SK-N-SH (cell line): ENCODE measurements around the gene KISS1R. TPM values are rescaled to one million over a fixed set of nuclear protein-coding genes. Genes with fewer than 3 reads are reported as not detected.

Source experiments
- CTCF ChIA-PET: fragments of 300-600, 350-600 bp; formaldehyde crosslinking; extraction: SDS; loops from one replicate; lab custom pipeline; 2021; lab: Yijun Ruan, JAX
- POLR2A ChIA-PET: fragments of 350-600 bp; sonication (Branson Sonifier 250); formaldehyde crosslinking; extraction: SDS; loops from one replicate; lab custom pipeline; 2020; ENCODE audit warnings: antibody characterized with exemption, inconsistent platforms; lab: Yijun Ruan, JAX
- DNase-seq: peaks from one replicate; pipeline ENCODE4 v3.0.0; 2012
- H2AFZ ChIP-seq: fragments of 200-600 bp; sonication (generic); 2 replicates; pipeline ENCODE4 v1.8.1; 2016; ENCODE audit warnings: antibody characterized with exemption, mild to moderate bottlenecking, low read depth
- H3F3A ChIP-seq: fragments of 200-600 bp; sonication (generic); replicated peaks from 2 replicates; pipeline ENCODE3; 2016; ENCODE audit warnings: antibody characterized with exemption, mild to moderate bottlenecking; ENCODE audit not compliant: insufficient read depth
- H3K27ac ChIP-seq, 2 experiments: fragments of 200-500 bp in 1 of 2; fragments of 200-600 bp in 1 of 2; sonication (Bioruptor generic) in 1 of 2; sonication (generic), shearing (Covaris generic) in 1 of 2; 2 replicates each; pipeline versions ENCODE4 v1.5.1 to v1.6.1; 2014 to 2016; ENCODE audit warnings: low read depth in 2 of 2, inconsistent platforms in 1 of 2, low read length in 1 of 2, mild to moderate bottlenecking in 1 of 2, mixed read lengths in 1 of 2
- H3K27me3 ChIP-seq: fragments of 200-600 bp; sonication (generic), shearing (Covaris generic); 2 replicates; pipeline ENCODE4 v1.6.1; 2016; ENCODE audit warnings: mixed run types; ENCODE audit not compliant: insufficient read depth
- H3K36me3 ChIP-seq, 2 experiments: fragments of 200-500 bp in 1 of 2; fragments of 200-600 bp in 1 of 2; sonication (Bioruptor generic) in 1 of 2; sonication (generic) in 1 of 2; replicated peaks in 1 of 2; 2 replicates each; pipeline versions ENCODE3 to v1.5.1; 2014 to 2016; ENCODE audit warnings: low read length in 1 of 2, mild to moderate bottlenecking in 1 of 2; ENCODE audit not compliant: insufficient read depth in 2 of 2, control insufficient read depth in 1 of 2
- H3K4me1 ChIP-seq, 2 experiments: fragments of 200-500 bp in 1 of 2; fragments of 200-600 bp in 1 of 2; sonication (Bioruptor generic) in 1 of 2; sonication (generic), shearing (Covaris generic) in 1 of 2; 2 replicates each; pipeline versions ENCODE4 v1.5.1 to v1.6.1; 2014 to 2016; ENCODE audit warnings: low read depth in 1 of 2, low read length in 1 of 2, mixed run types in 1 of 2; ENCODE audit not compliant: insufficient read depth in 2 of 2, control insufficient read depth in 1 of 2
- H3K4me2 ChIP-seq: fragments of 200-600 bp; sonication (generic), shearing (Covaris generic); 2 replicates; pipeline ENCODE4 v1.6.1; 2017; ENCODE audit warnings: mixed run types
- H3K4me3 ChIP-seq, 2 experiments: fragments of 200-500 bp in 1 of 2; fragments of 200-600 bp in 1 of 2; sonication (Bioruptor generic) in 1 of 2; sonication (generic), shearing (Covaris generic) in 1 of 2; 2 replicates each; pipeline versions ENCODE4 v1.5.1 to v1.8.1; 2014 to 2016; ENCODE audit warnings: low read depth in 2 of 2, inconsistent platforms in 1 of 2, low read length in 1 of 2, mild to moderate bottlenecking in 1 of 2, mixed read lengths in 1 of 2, moderate library complexity in 1 of 2
- H3K79me2 ChIP-seq: fragments of 200-600 bp; sonication (generic); 2 replicates; pipeline ENCODE4 v1.8.1; 2017; ENCODE audit warnings: mild to moderate bottlenecking; ENCODE audit not compliant: insufficient read depth
- H3K9ac ChIP-seq: fragments of 200-600 bp; sonication (generic); 2 replicates; pipeline ENCODE4 v1.6.1; 2017; ENCODE audit warnings: mixed run types
- H3K9me2 ChIP-seq: fragments of 200-600 bp; sonication (generic); 2 replicates; pipeline ENCODE4 v1.6.1; 2017; ENCODE audit warnings: mixed run types
- H3K9me3 ChIP-seq: fragments of 200-600 bp; sonication (generic); 2 replicates; pipeline ENCODE4 v1.6.1; 2017; ENCODE audit warnings: mixed run types, mild to moderate bottlenecking, moderate library complexity
- H4K20me1 ChIP-seq: fragments of 200-600 bp; sonication (generic); 2 replicates; pipeline ENCODE4 v1.6.1; 2017; ENCODE audit warnings: mild to moderate bottlenecking, mixed run types; ENCODE audit not compliant: insufficient read depth
- CHD2 ChIP-seq: fragments of 150-350 bp; IDR thresholded peaks from 2 replicates; pipeline ENCODE4 v1.6.1; 2018; ENCODE audit warnings: low read length; ENCODE audit not compliant: partially characterized antibody
- ELF1 ChIP-seq: IDR thresholded peaks from 2 replicates; pipeline ENCODE4 v1.4.0; 2012
- EZH2phosphoT487 ChIP-seq: fragments of 200-600 bp; sonication (generic); IDR thresholded peaks from 2 replicates; pipeline ENCODE4 v1.6.1; 2017; ENCODE audit warnings: low read depth, mixed run types, mild to moderate bottlenecking, antibody characterized with exemption, moderate library complexity, borderline replicate concordance
- FOXJ3 ChIP-seq: sonication (generic); formaldehyde crosslinking; IDR thresholded peaks from 2 replicates; pipeline ENCODE4 v1.5.1; 2020; ENCODE audit warnings: mild to moderate bottlenecking, missing genetic modification reagents
- JUND ChIP-seq: IDR thresholded peaks from 2 replicates; pipeline ENCODE4 v1.4.0; 2012
- NRF1 ChIP-seq: IDR thresholded peaks from 2 replicates; pipeline ENCODE4 v1.6.1; 2012; ENCODE audit warnings: low read depth, mild to moderate bottlenecking, low read length
- PBX3 ChIP-seq: IDR thresholded peaks from 2 replicates; pipeline ENCODE4; 2012
- POLR2AphosphoS5 ChIP-seq: IDR thresholded peaks from 2 replicates; pipeline ENCODE4 v1.6.1; 2012; ENCODE audit warnings: low read depth, low read length
- RAD21 ChIP-seq: IDR thresholded peaks from 2 replicates; pipeline ENCODE4 v1.6.1; 2012; ENCODE audit warnings: mild to moderate bottlenecking, low read length
- RFX5 ChIP-seq: IDR thresholded peaks from 2 replicates; pipeline ENCODE4 v1.6.1; 2012; ENCODE audit warnings: mild to moderate bottlenecking, improper control_type of control experiment, low read length
- TAF1 ChIP-seq: IDR thresholded peaks from 2 replicates; pipeline ENCODE4 v1.6.1; 2012; ENCODE audit warnings: low read depth, mild to moderate bottlenecking, low read length, moderate library complexity, borderline replicate concordance
- WGBS: methylation state at CpG from one replicate; pipeline ENCODE4 v1.1.6; 2017; ENCODE audit warnings: low lambda C conversion rate; 5-methylcytosine and 5-hydroxymethylcytosine counted together
- polyA plus RNA-seq, 3 experiments: library from polyadenylated mRNA; depleted of rRNA; stranded (reverse); fragments of >200 nt; gene quantifications; 2 replicates each; pipeline ENCODE4 v1.2.3, GENCODE V29; 2012

KISS1R gene
- polyA plus RNA-seq, 1 of the 3 experiments (the other 2 are of a cell fraction): not detected

- Histone ChIP-seq H3K79me2 (peaks cover 89% of the 10 kb centered on the region), H2AFZ (no peak overlapping the region), H3K27me3 (no peaks in the 10 kb centered on the region), H3K9me3 (no peaks in the 10 kb centered on the region), H3K4me2 (no peak overlapping the region), H3K9ac (no peak overlapping the region), H3K36me3 (peaks cover 0 to 6% of the 10 kb centered on the region in 2 experiments), H3K9me2 (no peaks in the 10 kb centered on the region), H3K4me1 (no peaks in the 10 kb centered on the region; a peak in 2 of 4 replicates), H4K20me1 (peaks cover 61% of the 10 kb centered on the region), H3K4me3 (no peak overlapping the region), H3K27ac (no peak overlapping the region), H3F3A (peaks cover 4% of the 10 kb centered on the region)
- no peak for TF ChIP-seq EZH2phosphoT487
- no peak for TF ChIP-seq RAD21
- TF ChIP-seq RFX5: no peak
- no peak for TF ChIP-seq CHD2
- CTCF ChIA-PET: interaction anchor here (1.1 to 2.8 kb wide), 3 partner anchors 9 to 11 kb away, joined by 3 to 7 read pairs (median 3); no protein-coding TSS in a partner anchor
- no peak for DNase-seq
- WGBS: 99% methylated on average over 7 of the region's 7 CpGs
- POLR2A ChIA-PET: no interaction called here
Observed at GRCh38 chr19:906480-906879, 10.7 kb upstream of the KISS1R start.

GRCh38 chr19:907183-907853 is 9.8 kb upstream of the KISS1R start:
- H3K79me2 ChIP-seq: peaks cover 84% of the 10 kb centered on the region
- 88% methylated on average over 7 of the region's 14 CpGs for WGBS
- H3F3A ChIP-seq: peaks cover 2% of the 10 kb centered on the region
- ChIA-PET POLR2A (no interaction called here), CTCF (interaction anchor here (0.6 to 2.8 kb wide), 4 partner anchors 10 to 43 kb away, joined by 3 to 7 read pairs (median 5); no protein-coding TSS in a partner anchor)
- no peak for DNase-seq
- no peak for TF ChIP-seq NRF1
- TF ChIP-seq PBX3: no peak
- TF ChIP-seq POLR2AphosphoS5: no peak
- no peak for TF ChIP-seq JUND
- no peak for TF ChIP-seq ELF1
- TF ChIP-seq TAF1: no peak
- no peak for TF ChIP-seq FOXJ3 (CRISPR knock-in tag)
- no peak overlapping the region for H3K9ac ChIP-seq
- no peak overlapping the region for H3K27ac ChIP-seq
- H3K27me3 ChIP-seq: no peaks in the 10 kb centered on the region
- no peak overlapping the region for H3K4me3 ChIP-seq
- H2AFZ ChIP-seq: no peak overlapping the region
- H3K4me2 ChIP-seq: no peak overlapping the region
- no peaks in the 10 kb centered on the region for H3K9me2 ChIP-seq
- no peaks in the 10 kb centered on the region for H3K36me3 ChIP-seq
- no peaks in the 10 kb centered on the region; a peak in 2 of 4 replicates for H3K4me1 ChIP-seq
- H4K20me1 ChIP-seq: peaks cover 63% of the 10 kb centered on the region
- no peaks in the 10 kb centered on the region for H3K9me3 ChIP-seq
